NCI-H345 (cell line): Measurements from ENCODE around the gene REXO5.

ENCODE experiments used
- DNase-seq: peaks from one replicate; lab custom pipeline; 2025; lab: John Stamatoyannopoulos, UW

REXO5 gene

DNA sequence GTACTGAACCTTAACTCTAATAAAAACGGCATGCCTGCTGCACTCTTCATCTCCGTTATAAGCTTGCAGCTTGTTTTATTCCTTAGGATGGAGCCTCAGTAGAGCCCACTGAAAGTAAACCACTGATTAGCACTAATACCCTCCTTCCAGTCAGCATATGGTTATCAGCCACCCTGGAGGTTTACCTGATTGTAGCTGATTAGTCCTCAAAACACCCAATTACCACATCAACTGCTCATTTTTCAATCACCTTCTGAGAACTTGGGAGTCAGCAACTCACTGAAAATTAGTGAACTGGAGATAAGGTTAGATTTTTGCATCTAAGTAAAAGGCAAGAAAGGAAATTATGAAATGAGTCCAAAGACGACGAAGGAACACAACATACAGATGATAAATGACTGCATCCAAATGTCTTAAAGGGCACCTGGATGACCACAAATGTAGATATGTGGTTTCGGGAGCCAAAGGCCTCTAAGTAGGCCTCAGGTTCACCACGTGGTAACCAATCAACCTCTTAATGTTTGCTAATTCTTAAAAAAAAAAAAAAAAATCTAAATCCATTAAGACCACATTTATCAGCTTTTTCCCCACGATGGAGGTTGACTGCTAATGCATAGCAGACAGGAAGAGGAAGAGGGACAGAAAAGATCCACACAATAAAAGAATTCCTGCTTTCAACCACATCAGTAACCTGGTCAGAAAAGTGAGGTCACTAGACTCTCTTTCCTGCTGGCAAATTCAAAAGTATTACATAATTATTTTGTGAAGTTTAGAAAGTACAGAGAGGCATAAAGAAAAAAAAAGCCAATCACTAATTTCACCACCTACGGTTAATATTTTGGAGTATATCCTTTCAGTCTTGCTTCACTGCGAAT, 65.9 kb downstream of the REXO5 start:
- DNase-seq: no peak

DNA sequence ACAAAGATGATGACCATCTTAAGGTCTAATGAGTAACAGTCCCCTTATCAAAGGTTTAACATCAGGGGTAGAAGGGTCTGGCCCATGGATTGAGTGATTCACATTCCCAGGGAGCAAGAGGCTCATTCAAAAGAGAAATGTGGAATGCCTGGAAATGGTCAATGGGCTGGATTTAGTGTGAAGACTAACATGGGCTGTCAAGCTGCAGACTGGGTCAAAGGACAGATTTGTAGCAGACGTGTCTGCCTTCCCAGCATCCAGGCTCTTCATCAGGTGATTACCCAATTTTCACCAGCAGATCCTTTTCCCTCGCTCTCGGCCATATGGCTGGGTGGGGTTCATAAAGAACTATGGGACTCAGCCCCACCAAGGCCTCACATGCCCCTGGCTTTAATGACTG, 67.0 kb downstream of the REXO5 start:
- no peak for DNase-seq

DNA sequence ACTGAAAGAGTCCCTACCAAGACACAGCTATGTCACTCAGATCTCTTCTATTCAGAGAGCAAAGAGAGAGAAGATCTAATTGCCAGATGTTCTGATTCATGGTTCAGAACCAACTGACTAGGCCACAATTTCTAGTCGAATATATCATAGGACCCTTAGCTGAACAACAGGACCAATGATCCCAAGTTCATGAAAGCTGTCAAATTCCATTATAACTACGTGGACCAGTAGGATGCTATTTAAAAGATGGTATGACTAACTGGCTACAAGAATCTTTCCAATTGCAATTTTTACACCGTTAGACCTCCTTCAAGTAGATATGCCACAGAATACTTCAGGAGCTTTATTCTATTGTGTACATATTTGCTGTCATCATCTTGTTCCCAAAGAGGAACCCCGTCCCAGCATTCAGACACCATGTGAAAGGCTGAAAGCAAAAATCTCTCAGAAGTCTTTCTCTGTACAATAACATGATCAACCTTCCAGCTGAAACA, 67.8 kb downstream of the REXO5 start:
- no peak for DNase-seq

GRCh38 chr16:20875355-20875650, 69.0 kb downstream of the REXO5 start:
- no peak for DNase-seq

- DNase-seq: no peak
Measured at GRCh38 chr16:20878682-20879147, 72.4 kb downstream of the REXO5 start.

GRCh38 chr16:20879175-20880040, 73.1 kb downstream of the REXO5 start:
- DNase-seq: no peak

- DNase-seq: no peak
Measured at GRCh38 chr16:20880867-20881502, 74.7 kb downstream of the REXO5 start.

DNA sequence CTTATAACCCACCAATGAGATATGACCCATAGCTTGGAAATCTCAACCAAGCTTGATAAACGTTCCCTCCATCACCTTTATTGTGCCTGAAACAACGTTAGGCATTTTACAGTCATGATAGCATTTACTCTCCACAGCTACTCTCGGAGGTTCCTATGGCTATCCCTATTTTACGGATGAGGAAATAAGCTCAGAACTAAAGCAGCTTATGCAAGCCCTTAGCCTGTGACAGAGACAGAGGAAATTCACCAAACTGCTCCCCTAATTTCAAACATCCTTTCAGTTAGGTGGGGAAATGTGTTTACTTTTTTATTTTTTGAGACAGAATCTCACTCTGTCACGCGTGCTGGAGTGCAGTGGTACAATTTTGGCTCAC, 75.2 kb downstream of the REXO5 start:
- no peak for DNase-seq

DNA sequence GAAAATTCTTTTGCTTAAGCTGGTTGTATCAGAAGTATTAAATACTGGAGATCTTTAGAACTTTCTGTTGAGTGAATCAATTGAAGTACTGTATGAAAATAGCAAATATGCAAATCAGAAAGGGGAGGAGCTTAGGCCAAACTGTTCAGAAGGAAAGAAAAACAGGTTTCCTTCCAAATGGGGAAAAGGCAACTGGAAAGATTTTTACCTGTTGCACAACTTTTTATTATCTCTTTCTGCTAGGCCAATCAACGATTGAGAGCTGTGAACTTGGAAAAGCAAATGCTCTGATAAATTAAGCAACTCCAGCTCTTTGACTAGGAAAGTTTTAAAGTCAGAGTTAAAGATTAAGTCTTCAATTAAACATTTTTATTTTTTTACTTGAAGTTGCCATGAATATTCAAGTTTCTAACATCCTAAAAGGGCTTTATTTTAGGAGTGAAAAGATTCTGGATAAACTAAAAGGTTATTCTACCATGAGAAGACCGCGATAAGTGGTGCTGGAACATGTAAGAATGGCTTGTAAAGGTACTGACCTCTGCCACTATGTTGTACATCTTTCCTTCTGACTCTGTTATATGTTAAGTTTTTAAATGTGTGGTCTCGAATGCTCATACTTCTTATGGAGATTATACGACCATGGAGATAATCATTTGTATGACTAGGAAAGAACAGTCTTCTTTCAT, 77.4 kb downstream of the REXO5 start:
- DNase-seq: no peak

- no peak for DNase-seq
Measured at GRCh38 chr16:20884240-20884556, 77.9 kb downstream of the REXO5 start.

- no peak for DNase-seq
Measured at GRCh38 chr16:20886320-20886719, 80.0 kb downstream of the REXO5 start.

GRCh38 chr16:20887207-20887606, 80.9 kb downstream of the REXO5 start:
- DNase-seq: no peak

DNA sequence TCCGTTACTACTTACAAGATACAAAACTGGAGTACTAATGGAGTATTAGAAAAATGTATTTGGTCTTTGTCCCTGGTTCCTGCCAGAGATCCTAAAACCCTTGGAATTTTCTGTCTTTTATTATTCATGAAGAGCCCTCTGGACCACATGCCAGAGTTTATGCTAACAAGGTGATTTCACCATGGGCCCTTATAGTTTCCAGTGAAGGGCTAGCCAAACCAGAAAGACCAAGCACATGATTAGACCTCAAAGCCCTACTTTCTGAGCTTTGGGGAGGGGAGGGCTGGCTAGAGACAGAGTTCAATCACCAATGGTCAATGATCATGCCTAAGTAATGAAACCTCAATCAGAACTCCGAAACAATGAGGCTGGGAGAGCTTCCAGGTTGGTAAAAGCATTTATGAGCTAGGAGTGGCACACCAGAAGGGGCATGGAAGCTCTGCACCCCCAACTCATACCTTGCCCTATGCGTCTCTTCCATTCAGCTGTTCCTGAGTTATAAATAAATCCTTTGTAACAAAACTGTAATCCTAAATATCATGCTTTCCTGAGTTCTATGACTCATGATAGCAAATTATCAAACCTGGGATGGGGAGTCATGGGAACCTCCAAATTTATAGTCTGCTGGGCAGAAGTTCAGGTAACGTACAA, 83.4 kb downstream of the REXO5 start:
- DNase-seq: no peak

GRCh38 chr16:20894388-20894787, 88.1 kb downstream of the REXO5 start:
- DNase-seq: no peak

- no peak for DNase-seq
Measured at GRCh38 chr16:20897253-20897897, 91.0 kb downstream of the REXO5 start.

DNA sequence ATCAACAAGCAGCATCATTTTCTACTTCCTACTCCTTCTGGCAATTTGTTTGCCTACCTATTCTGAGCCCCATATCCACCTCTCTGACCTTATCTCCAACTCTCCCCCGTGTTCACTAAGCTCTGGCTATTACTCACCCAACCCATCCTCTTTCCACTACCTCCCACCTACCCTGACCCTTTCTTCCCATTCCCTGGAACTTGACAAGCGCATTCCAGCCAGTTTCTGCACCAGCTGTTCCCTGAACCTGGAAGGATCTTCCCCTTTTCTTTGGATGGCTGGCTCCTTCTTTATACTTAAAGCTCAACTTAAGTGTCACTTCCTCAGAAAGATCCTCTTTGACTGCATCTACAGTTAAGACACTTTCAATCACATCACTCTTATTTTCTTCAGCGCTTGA, 91.6 kb downstream of the REXO5 start:
- no peak for DNase-seq

DNA sequence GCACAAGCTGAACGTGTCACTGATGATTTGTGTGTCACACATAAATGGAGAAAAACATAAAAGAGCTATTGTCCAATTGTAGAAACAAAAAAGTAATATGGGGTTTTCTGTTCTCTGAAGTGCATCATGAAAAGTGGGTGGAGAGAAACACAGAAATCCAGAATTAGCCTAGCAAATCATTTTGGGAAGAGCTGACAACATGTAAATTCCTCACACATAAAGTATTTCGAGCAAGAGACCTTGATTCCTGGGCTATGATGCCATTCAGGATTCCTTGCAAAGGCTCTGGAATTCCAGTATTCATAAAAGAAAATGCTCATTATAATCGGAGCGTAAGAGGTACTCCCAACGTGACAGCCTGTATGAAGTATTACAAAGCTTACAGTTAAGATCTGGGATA, 92.7 kb downstream of the REXO5 start:
- no peak for DNase-seq
